Ovary (tissue), 3 donors: ENCODE data around the gene KCNMB3.

Source experiments
- CTCF ChIP-seq, 3 donors: fragments of 450-650 bp in 2 of 3; fragments of 200-600 bp in 1 of 3; IDR thresholded peaks; one replicate each; pipeline versions ENCODE4 v1.5.1 to v1.8.0; 2016 to 2022; ENCODE audit warnings: antibody characterized with exemption in 3 of 3, mild to moderate bottlenecking in 1 of 3
- EP300 ChIP-seq: sonication (generic); formaldehyde crosslinking; IDR thresholded peaks from one replicate; pipeline ENCODE4 v1.6.1; 2017; ENCODE audit warnings: antibody characterized with exemption
- POLR2A ChIP-seq: fragments of 450-650 bp; IDR thresholded peaks from one replicate; pipeline ENCODE4 v1.6.1; 2017; ENCODE audit warnings: antibody characterized with exemption, mild to moderate bottlenecking, moderate library complexity
- donor health status: DM: no; HTN: no; CAD: no.

DNA sequence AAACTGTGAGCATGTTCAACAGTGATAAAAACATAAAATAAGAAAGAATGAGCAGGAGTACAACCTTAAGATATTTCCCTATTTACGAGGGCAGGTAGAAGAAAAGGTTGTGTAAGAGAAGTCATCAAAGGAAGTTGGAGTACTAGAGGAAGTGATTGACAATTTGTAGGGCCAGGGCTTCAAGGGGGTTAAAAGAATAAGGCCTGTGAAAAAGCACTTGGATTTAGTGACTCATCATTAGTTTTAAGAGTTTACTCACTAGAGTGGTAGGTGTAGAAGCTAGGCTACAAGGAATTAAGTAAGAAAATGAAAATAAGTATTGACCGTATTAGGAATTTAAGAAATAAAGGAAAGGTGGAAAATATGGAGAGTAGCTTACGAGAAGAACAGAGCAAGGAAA, 23.6 kb downstream of the KCNMB3 start:
- TF ChIP-seq CTCF (IDR thresholded peaks at IDR 0.05) (no peak), POLR2A (no peak), EP300 (no peak)
